A673 (cell line): Measurements from ENCODE around the gene TDP2.

Experiments
- EZH2 ChIP-seq: fragments of 200-600 bp; sonication (generic); IDR thresholded peaks from 2 replicates; pipeline ENCODE4 v1.6.1; 2017; ENCODE audit warnings: borderline replicate concordance, low read depth, mild to moderate bottlenecking, mixed read lengths, antibody characterized with exemption, low read length; ENCODE audit not compliant: poor library complexity, severe bottlenecking
- TF ChIP-seq, protein P1 (sequence below): fragments of 300-800, 200-600 bp; sonication (generic); conservative IDR thresholded peaks from 2 replicates; pipeline ENCODE4 v1.5.1; 2017; ENCODE audit warnings: low read depth, mild to moderate bottlenecking, antibody characterized with exemption, low read length, moderate library complexity, mixed read lengths

DNA sequence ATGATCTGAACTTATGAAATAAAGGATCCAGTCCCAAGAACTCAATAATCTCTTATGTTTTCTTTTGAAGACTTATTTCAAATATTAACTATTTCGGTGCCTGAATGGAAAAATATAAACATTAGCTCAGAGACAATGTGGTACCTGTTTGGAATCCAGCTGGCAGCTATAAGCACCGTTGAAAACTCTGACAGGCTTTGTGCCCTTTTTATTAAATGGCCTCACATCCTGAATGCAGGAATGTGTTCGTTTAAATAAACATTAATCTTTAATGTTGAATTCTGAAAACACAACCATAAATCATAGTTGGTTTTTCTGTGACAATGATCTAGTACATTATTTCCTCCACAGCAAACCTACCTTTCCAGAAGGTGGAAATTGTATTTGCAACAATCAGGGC lies 16.3 kb downstream of the TDP2 start:
- TF ChIP-seq, protein P1, sequence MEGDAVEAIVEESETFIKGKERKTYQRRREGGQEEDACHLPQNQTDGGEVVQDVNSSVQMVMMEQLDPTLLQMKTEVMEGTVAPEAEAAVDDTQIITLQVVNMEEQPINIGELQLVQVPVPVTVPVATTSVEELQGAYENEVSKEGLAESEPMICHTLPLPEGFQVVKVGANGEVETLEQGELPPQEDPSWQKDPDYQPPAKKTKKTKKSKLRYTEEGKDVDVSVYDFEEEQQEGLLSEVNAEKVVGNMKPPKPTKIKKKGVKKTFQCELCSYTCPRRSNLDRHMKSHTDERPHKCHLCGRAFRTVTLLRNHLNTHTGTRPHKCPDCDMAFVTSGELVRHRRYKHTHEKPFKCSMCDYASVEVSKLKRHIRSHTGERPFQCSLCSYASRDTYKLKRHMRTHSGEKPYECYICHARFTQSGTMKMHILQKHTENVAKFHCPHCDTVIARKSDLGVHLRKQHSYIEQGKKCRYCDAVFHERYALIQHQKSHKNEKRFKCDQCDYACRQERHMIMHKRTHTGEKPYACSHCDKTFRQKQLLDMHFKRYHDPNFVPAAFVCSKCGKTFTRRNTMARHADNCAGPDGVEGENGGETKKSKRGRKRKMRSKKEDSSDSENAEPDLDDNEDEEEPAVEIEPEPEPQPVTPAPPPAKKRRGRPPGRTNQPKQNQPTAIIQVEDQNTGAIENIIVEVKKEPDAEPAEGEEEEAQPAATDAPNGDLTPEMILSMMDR: no peak
- no peak for TF ChIP-seq EZH2
